ENCODE data around the gene CYGB.
"Not testable (repeated sequence)": the region's sequence is repeated elsewhere in the genome, so short reads cannot be mapped to it uniquely, and the experiment has no call there.

Gene CYGB

DNA sequence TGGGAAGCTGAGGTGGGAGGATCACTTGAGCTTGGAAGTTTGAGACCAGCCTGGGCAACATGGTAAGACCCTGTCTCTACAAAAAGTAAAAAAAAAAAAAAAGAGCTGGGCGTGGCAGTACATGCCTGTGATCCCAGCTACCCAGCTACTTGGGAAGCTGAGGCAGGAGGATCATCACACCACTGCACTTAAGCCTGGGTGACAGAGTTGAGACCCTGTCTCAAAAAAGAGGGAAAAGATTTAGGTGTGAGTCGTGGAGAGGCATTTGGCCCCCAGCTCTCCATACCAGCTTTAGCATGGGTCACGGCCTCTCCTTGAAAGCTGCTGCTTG, 29.1 kb upstream of the CYGB start:
- Histone ChIP-seq H3K4me3 (ENCODE audit: low read depth in 1 of 2, low read length in 2 of 2) (no peak overlapping the region), H3K27me3 (ENCODE audit: control insufficient read depth in 1 of 2, insufficient read depth in 2 of 2, low read length in 2 of 2) (no peaks in the 10 kb centered on the region), H3K4me1 (ENCODE audit: insufficient read depth, low read length) (peaks cover 11% of the 10 kb centered on the region), H3K9me3 (ENCODE audit: low read length) (no peaks in the 10 kb centered on the region), H3K27ac (ENCODE audit: low read depth, low read length) (no peak overlapping the region), H3K36me3 (ENCODE audit: insufficient read depth, low read length) (peaks cover 16% of the 10 kb centered on the region), H3K9ac (ENCODE audit: low read length) (no peak overlapping the region)

DNA sequence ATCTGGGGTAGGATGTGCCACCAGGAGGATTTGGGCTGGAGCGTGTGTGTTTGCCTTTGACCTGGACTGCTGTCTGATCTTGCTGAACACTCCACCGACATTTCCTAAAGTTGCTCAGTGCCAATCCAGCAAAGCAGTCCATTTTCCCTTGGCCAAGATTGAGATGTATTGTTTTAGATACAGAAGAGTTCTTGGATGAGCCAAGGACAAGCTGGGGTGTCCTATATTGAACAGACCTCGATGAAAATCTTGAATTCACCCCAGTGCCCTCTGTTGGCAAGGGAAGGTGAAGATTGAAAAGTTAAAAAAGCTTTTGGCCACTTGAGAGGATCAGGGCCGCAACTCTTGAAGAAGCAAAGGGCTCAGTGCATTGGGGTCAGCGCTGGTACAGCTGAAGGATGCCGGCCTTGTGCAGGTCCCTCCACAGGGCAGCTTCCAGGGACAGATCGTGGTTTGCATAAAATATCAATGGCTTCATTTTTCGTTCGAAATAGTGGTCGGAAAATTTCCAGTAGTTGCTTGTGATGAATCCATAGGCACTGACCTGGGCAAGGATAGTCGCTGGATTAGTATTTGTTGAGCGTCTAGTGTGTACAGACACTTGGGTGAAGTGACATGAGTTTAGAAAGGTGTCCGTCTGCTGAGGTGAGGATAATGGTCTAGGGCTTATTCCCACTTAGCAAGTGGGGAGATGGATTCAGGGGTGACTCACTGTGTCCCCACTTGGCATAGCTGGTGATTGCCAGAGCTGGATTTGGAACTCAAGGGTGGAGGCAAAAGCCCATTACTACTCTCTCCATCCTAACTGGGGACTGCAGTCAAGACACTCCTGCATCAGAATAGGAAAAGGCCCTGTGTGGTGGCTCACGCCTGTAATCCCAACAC, 28.5 kb upstream of the CYGB start:
- Histone ChIP-seq H3K4me1 (ENCODE audit: insufficient read depth, low read length) (peaks cover 17% of the 10 kb centered on the region), H3K9me3 (ENCODE audit: low read length) (no peaks in the 10 kb centered on the region), H3K27me3 (ENCODE audit: control insufficient read depth in 1 of 2, insufficient read depth in 2 of 2, low read length in 2 of 2) (no peaks in the 10 kb centered on the region), H3K36me3 (ENCODE audit: insufficient read depth, low read length) (peaks cover 16% of the 10 kb centered on the region), H3K27ac (ENCODE audit: low read depth, low read length) (no peak overlapping the region), H3K4me3 (ENCODE audit: low read depth in 1 of 2, low read length in 2 of 2) (no peak overlapping the region), H3K9ac (ENCODE audit: low read length) (no peak overlapping the region)

DNA sequence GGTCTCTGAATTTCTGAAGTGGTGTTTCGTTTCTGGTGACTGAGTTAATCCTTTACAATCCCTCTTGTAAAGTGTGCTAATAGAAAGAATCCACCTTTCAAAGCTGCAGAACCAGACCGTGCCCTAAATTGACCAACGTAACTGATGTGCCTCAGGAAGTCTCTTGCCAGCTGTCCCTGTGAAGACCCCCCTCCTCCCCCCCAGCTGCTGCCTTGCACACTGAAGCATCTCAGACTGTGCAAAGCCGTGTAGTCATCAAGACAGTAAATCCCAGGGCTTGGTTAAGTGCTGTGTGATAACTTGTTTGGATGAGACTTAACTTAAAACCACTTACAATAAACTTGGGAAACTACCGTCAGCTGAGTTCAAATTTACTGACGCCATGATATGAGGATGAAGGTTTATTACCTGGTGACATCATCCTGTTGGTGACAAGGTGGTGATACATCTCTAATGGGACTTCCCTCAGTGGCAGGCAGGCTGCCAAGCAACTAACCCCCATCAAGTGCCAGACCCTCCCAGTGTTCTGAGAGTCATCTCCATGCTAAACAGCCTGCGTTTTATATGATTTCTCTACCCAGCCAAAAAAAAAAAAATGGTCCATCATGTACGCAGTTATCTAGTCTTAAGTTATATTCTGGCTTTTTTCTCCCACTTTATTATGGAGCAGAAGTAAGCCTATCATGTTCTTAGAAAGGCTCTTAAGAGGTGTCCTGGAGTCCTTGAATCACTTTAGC, 27.6 kb upstream of the CYGB start:
- not testable (repeated sequence) for H3K9ac ChIP-seq (ENCODE audit: low read length); H3K27me3 ChIP-seq (ENCODE audit: control insufficient read depth in 1 of 2, insufficient read depth in 2 of 2, low read length in 2 of 2); H3K27ac ChIP-seq (ENCODE audit: low read depth, low read length); H3K9me3 ChIP-seq (ENCODE audit: low read length); H3K4me3 ChIP-seq (ENCODE audit: low read depth in 1 of 2, low read length in 2 of 2)
- Histone ChIP-seq H3K4me1 (ENCODE audit: insufficient read depth, low read length) (peaks cover 23% of the 10 kb centered on the region), H3K36me3 (ENCODE audit: insufficient read depth, low read length) (peaks cover 16% of the 10 kb centered on the region)

DNA sequence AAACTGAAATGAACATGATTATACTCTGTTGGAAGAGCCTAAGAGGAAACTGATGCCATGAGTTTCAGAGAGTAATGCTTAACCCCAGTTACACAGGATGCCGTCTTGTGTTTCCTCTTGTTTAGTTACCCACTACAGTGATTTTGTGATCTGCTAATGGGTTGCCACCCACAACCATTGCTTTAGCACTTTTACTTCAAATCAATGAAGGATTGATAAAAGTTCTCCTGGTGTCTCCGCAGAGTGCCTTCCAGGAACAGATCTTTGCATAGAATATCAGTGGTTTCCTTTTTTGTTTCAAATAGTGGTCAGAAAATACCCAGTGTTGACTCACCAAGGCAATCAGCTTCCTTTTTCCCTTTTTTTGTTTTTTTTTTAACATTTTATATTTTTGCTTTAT, 25.9 kb upstream of the CYGB start:
- H3K9me3 ChIP-seq (ENCODE audit: low read length); H3K27ac ChIP-seq (ENCODE audit: low read depth, low read length); H3K9ac ChIP-seq (ENCODE audit: low read length); H3K27me3 ChIP-seq (ENCODE audit: control insufficient read depth in 1 of 2, insufficient read depth in 2 of 2, low read length in 2 of 2); H3K4me3 ChIP-seq (ENCODE audit: low read depth in 1 of 2, low read length in 2 of 2): not testable (repeated sequence)
- Histone ChIP-seq H3K4me1 (ENCODE audit: insufficient read depth, low read length) (peaks cover 39% of the 10 kb centered on the region), H3K36me3 (ENCODE audit: insufficient read depth, low read length) (peaks cover 16% of the 10 kb centered on the region)

DNA sequence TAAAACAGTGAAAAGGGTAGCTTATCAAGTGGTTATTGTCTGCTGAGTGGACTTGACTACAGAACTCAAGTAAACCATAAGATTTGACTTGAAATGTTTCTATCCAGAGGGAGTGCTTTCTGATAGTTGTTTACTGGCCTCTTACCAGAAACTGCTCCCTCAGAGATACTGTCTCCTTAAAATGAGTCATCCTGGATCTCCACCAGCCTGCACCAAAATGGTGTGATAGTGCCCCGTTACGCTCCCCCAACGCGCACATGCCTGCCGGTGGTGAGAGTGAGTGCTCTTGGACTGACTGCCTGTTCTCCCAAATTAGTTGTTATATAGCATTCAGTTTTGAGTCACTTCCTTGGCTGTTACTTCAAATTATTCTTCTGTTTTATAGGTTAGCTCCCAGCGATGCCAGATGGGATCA, 25.2 kb upstream of the CYGB start:
- H3K4me3 ChIP-seq (ENCODE audit: low read depth in 1 of 2, low read length in 2 of 2): no peak overlapping the region
- H3K27me3 ChIP-seq (ENCODE audit: control insufficient read depth in 1 of 2, insufficient read depth in 2 of 2, low read length in 2 of 2): no peaks in the 10 kb centered on the region
- H3K4me1 ChIP-seq (ENCODE audit: insufficient read depth, low read length): peaks cover 42% of the 10 kb centered on the region
- H3K36me3 ChIP-seq (ENCODE audit: insufficient read depth, low read length): peaks cover 16% of the 10 kb centered on the region
- H3K9me3 ChIP-seq (ENCODE audit: low read length): no peaks in the 10 kb centered on the region
- no peak overlapping the region for H3K9ac ChIP-seq (ENCODE audit: low read length)
- no peak overlapping the region for H3K27ac ChIP-seq (ENCODE audit: low read depth, low read length)

DNA sequence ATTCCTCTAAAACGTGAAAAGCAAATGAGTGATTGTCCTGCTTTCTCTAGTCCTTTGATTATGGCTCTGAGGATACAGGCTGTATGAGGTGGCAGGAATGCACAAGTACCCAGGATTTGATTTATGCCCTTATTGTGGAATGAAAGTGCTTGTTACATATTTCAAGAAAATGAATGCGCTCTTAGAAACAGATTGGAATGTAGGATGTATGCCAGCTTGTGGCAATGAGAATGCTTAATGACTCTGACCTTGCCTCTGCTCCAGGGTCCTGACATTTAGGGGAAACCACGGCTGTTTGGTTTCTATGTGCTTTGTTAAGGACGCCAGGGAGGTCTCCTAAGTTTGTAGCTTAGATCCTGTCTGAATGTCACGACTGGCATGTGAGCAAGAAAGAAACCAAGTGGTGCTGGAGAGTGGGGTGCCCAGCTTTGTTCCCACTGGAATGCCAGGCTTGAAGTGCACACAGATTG, 24.3 kb upstream of the CYGB start:
- no peaks in the 10 kb centered on the region for H3K27me3 ChIP-seq (ENCODE audit: control insufficient read depth in 1 of 2, insufficient read depth in 2 of 2, low read length in 2 of 2)
- H3K4me3 ChIP-seq (ENCODE audit: low read depth in 1 of 2, low read length in 2 of 2): no peak overlapping the region
- H3K27ac ChIP-seq (ENCODE audit: low read depth, low read length): no peak overlapping the region
- H3K4me1 ChIP-seq (ENCODE audit: insufficient read depth, low read length): peaks cover 42% of the 10 kb centered on the region
- peaks cover 16% of the 10 kb centered on the region for H3K36me3 ChIP-seq (ENCODE audit: insufficient read depth, low read length)
- H3K9ac ChIP-seq (ENCODE audit: low read length): no peak overlapping the region
- no peaks in the 10 kb centered on the region for H3K9me3 ChIP-seq (ENCODE audit: low read length)

DNA sequence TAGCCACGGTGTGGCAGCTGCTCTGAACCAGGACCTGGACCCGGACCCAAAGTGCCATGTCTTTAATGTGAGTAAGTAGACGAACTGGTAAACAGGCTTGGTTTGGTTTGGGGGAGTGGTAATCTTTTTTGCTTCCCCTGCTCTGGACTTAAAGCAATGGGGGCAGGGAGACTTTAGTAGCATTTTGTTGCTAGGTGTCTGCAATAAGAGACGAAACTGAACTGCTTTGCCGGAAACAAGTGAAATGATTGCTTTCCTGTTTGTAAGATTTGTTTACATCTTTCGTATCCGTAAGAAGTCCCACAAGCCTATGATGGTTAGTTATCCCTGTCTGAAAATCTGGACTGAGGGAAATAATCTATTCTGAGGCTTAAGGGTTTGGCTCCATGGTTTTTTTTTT, 23.8 kb upstream of the CYGB start:
- no peak overlapping the region for H3K27ac ChIP-seq (ENCODE audit: low read depth, low read length)

DNA sequence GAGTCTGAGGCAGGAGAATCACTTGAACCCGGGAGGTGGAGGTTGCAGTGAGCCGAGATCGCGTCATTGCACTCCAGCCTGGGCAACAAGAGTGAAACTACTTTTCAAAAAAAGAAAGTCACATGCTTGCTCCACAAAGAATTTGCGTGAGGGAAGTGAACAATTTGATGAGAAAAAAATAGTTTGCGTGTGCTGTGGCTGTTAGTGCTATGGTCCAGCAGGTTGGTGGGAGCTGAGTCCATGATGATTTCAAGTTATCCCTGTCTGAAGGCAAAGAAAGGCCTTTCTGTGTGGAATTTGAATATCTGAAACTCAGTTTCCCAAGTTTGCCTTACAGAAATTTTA, 23.3 kb upstream of the CYGB start:
- Histone ChIP-seq H3K9me3 (ENCODE audit: low read length) (no peaks in the 10 kb centered on the region), H3K4me1 (ENCODE audit: insufficient read depth, low read length) (peaks cover 46% of the 10 kb centered on the region), H3K27ac (ENCODE audit: low read depth, low read length) (no peak overlapping the region), H3K36me3 (ENCODE audit: insufficient read depth, low read length) (peaks cover 13% of the 10 kb centered on the region), H3K27me3 (ENCODE audit: control insufficient read depth in 1 of 2, insufficient read depth in 2 of 2, low read length in 2 of 2) (no peaks in the 10 kb centered on the region), H3K9ac (ENCODE audit: low read length) (no peak overlapping the region), H3K4me3 (ENCODE audit: low read depth in 1 of 2, low read length in 2 of 2) (no peak overlapping the region)

More for the DNA sequence above, 23.8 kb upstream of the CYGB start:
- H3K4me1 ChIP-seq (ENCODE audit: insufficient read depth, low read length): peaks cover 46% of the 10 kb centered on the region
- H3K9me3 ChIP-seq (ENCODE audit: low read length): no peaks in the 10 kb centered on the region
- H3K27me3 ChIP-seq (ENCODE audit: control insufficient read depth in 1 of 2, insufficient read depth in 2 of 2, low read length in 2 of 2): no peaks in the 10 kb centered on the region
- H3K4me3 ChIP-seq (ENCODE audit: low read depth in 1 of 2, low read length in 2 of 2): no peak overlapping the region
- peaks cover 16% of the 10 kb centered on the region for H3K36me3 ChIP-seq (ENCODE audit: insufficient read depth, low read length)
- H3K9ac ChIP-seq (ENCODE audit: low read length): no peak overlapping the region

DNA sequence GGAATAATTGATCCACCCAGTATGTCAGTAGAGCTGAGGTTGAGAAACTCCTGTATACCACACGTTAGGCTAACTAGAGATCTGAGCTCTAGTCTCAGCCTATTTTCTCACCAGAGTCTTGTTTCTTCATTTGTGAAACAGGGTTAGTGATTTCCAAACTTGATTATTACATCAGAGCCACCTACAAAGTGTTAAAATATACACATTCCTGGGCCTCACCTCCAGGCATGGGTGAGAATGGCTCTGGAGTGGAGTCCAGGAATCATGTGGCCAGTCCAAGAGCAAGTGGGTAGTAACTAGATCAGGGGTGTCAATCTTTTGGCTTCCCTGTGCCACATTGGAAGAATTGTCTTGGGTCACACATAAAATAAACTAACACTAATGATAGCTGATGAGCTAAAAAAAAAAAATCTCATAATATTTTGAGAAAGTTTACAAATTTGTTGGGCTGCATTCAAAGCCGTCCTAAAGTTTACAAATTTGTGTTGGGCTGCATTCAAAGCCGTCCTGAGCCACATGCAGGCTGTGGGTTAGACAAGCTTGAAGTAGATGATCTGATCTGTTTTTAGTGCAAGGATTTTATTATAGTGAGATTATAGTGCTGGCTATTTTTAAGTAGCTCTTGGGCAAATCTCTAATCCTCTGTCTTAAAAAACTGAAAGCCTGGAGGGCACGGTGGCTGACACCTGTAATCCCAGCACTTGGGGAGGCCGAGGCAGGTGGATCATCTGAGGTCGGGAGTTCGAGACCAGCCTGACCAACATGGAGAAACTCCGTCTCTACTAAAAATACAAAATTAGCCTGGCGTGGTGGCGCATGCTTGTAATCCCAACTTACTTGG, 22.7 kb upstream of the CYGB start:
- Histone ChIP-seq H3K9ac (ENCODE audit: low read length) (no peak overlapping the region), H3K27ac (ENCODE audit: low read depth, low read length) (no peak overlapping the region), H3K36me3 (ENCODE audit: insufficient read depth, low read length) (peaks cover 7% of the 10 kb centered on the region), H3K9me3 (ENCODE audit: low read length) (no peaks in the 10 kb centered on the region), H3K4me3 (ENCODE audit: low read depth in 1 of 2, low read length in 2 of 2) (no peak overlapping the region), H3K27me3 (ENCODE audit: control insufficient read depth in 1 of 2, insufficient read depth in 2 of 2, low read length in 2 of 2) (no peaks in the 10 kb centered on the region), H3K4me1 (ENCODE audit: insufficient read depth, low read length) (peaks cover 46% of the 10 kb centered on the region)

DNA sequence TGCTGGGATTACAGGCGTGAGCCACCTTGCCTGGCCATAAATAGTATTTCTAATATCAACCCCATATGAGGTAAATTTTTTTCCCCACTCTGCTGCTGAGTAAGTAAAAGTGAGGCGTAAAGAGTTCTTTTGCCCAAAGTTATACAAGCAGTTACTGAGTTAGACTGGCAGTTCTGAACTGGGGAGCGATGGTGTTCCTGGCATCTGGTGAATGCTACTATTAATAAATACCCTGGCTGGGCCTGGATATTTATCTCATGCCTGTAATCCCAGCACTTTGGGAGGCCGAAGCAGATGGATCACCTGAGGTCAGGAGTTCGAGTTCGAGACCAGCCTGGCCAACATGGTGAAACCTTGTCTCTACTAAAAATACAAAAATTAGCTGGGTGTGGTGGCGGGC, 22.0 kb upstream of the CYGB start:
- H3K36me3 ChIP-seq (ENCODE audit: insufficient read depth, low read length); H3K27ac ChIP-seq (ENCODE audit: low read depth, low read length); H3K9me3 ChIP-seq (ENCODE audit: low read length); H3K27me3 ChIP-seq (ENCODE audit: control insufficient read depth in 1 of 2, insufficient read depth in 2 of 2, low read length in 2 of 2); H3K4me3 ChIP-seq (ENCODE audit: low read depth in 1 of 2, low read length in 2 of 2); H3K9ac ChIP-seq (ENCODE audit: low read length): not testable (repeated sequence)
- peaks cover 46% of the 10 kb centered on the region for H3K4me1 ChIP-seq (ENCODE audit: insufficient read depth, low read length)

All from muscle layer of colon (tissue), 2 donors.